NCI-H526 (cell line): Measurements from ENCODE around the gene CATSPERZ.
A peak's percentile ranks its signal among the peaks of the same experiment; 100 is the strongest.

ENCODE experiments used
- DNase-seq, 2 experiments: peaks; one replicate each; lab custom pipeline; 2025; lab: John Stamatoyannopoulos, UW

The CATSPERZ gene

DNA sequence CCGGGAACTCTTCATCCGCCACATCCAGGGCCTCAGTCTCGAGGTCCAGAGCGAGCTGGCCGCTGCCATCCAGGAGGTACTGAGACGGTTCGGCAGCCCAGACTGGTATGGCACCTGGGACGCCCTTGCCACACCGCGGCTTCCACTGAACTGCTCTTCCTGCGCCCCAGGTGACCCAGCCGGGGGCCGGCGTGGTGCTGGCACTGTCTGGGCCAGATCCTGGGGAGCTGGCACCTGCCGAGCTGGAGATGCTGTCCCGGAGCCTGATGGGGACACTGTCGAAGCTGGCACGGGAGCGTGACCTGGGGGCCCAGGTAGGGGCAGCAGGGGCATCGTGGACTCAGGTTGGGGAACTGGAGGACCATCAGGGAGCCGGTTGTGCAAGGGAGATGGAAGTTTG is 41.3 kb downstream of the CATSPERZ start:
- no peak for DNase-seq

DNA sequence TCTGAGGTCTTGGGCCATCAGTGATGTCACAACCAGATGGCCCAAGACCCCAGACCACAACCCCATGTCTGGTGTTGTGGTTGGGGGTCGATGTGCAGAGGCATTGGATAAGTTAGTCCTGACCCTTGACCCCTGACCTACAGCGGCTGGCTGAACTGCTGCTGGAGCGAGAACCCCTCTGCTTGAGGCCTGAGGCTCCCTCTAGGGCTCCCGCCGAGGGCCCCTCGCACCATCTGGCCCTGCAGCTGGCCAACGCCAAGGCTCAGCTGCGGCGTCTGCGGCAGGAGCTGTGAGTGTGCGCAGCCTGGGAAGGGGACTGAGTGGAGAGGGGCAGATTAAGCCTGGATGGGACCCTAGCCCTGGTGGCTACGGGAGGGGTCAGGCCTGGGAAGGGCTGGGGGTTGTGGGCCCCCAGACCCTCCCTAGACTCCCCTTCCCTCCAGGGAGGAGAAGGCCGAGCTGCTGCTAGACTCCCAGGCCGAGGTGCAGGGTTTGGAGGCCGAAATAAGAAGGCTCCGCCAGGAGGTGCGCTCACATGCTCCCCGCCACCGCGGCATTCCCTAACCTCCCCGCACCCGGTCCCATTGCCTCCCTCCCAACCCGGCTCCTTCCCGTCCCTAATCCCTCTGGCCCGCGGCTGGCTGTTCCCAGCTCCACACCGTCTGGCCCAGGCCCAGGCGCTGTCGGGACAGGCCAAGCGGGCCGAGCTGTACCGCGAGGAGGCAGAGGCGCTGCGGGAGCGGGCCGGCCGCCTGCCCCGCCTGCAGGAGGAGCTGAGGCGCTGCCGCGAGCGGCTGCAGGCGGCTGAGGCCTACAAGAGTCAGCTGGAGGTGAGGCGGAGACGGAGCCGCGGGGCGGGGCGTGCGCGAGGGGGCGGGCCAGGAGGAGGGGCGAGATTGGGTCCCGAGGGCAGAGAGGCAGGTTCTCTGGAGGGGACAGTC is 42.0 kb downstream of the CATSPERZ start:
- peak; percentile 70 to 95 for DNase-seq

DNA sequence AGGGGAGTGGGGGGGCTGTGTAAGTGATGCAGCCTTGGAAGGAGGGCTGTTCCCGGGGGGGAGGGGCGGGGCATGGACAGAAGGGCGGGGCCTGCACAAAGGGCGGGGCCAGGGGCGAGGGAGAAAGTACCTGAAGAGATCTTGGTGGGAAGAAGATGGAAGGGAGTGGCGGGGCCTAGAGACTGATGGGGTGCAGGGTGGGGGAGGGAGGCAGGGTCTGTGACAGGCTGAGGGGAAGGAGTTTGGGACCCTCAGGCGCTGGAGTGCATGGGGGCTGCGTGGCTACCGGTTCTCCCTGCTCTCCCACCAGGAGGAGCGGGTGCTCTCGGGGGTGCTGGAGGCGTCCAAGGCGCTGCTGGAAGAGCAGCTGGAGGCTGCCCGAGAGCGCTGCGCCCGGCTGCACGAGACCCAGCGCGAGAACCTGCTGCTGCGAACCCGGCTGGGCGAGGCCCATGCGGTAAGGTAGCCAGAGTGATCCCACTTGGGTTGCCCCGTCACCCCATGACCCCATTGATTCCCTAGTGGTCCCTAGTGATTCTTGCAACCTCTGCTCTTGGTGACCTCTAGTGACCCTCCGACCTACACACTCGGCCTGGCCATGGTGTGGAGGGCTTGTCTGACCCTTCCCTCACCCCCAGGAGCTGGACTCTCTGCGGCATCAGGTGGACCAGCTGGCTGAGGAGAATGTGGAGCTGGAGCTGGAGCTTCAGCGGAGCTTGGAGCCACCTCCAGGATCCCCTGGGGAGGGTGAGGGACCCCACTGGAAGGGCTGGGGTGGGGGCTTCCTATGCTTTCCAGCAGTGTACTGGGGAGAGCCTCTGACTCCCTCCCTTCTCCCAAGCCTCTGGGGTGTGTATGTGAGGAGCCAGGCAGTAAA is 42.9 kb downstream of the CATSPERZ start:
- DNase-seq = peak in 1 of 2 experiments; percentile 73

DNA sequence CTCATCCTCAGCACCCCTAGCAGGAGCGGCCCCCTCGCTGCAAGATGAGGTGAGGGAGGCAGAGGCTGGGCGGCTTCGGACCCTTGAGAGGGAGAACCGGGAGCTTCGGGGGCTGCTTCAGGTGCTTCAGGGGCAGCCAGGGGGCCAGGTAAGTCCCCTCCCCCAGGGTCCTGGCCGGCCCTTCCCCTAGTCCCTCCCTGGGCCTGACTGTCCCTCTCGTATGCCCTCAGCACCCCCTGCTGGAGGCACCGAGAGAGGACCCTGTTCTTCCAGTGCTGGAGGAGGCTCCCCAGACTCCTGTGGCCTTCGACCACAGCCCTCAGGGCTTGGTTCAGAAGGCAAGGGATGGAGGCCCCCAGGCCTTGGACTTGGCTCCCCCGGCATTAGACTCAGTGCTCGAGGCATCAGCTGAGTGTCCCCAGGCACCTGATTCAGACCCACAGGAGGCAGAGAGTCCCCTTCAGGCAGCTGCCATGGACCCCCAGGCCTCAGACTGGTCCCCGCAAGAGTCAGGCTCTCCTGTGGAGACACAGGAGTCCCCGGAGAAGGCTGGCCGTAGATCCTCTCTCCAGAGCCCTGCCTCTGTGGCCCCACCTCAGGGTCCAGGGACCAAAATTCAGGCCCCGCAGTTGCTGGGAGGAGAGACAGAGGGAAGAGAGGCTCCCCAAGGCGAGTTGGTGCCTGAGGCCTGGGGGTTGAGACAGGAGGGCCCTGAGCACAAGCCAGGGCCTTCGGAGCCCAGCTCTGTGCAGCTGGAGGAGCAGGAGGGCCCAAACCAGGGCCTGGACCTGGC is 43.8 kb downstream of the CATSPERZ start:
- peak; percentile 20 to 72 for DNase-seq

DNA sequence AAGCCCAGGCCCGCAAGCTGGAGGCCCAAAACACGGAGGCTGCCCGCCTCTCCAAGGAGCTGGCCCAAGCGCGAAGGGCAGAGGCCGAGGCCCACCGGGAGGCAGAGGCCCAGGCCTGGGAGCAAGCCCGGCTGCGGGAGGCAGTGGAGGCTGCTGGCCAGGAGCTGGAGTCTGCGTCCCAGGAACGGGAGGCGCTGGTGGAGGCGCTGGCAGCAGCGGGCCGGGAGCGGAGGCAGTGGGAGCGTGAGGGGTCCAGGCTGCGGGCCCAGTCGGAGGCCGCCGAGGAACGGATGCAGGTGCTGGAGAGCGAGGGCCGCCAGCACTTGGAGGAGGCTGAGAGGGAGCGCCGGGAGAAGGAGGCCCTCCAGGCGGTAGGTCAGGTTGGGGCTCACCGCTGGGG is 44.6 kb downstream of the CATSPERZ start:
- no peak for DNase-seq

DNA sequence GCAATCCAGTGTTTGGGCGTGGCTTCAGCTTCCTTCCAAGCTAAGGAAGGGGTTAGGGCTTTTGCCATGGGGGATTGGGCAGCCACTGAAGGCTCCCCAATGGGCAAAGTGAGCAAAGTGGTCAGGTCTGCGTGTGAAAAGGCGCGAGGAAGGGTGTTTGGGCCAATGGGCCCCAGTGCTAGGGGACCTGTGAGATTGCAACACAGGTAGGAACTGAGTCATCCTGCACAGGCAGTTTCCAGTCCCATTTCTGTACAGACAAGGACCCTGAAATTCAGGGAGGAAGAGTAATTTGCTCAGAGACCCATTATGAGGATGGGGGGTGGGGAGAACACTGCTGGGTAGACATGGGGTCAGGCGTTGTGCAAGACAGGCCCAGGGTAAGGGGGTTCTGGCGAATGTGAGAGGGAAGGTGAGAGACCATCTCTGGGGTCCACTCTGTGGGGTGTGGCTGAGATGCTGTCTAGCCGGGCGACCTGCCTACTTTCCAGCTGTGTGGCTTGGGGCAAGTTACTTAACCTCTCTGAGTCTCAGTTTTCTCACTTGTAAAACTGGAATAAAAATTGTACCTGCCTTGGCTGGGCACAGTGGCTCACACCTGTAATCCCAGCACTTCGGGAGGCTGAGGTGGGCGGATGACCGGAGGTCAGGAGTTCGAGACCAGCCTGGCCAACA is 47.2 kb downstream of the CATSPERZ start:
- DNase-seq = no peak

DNA sequence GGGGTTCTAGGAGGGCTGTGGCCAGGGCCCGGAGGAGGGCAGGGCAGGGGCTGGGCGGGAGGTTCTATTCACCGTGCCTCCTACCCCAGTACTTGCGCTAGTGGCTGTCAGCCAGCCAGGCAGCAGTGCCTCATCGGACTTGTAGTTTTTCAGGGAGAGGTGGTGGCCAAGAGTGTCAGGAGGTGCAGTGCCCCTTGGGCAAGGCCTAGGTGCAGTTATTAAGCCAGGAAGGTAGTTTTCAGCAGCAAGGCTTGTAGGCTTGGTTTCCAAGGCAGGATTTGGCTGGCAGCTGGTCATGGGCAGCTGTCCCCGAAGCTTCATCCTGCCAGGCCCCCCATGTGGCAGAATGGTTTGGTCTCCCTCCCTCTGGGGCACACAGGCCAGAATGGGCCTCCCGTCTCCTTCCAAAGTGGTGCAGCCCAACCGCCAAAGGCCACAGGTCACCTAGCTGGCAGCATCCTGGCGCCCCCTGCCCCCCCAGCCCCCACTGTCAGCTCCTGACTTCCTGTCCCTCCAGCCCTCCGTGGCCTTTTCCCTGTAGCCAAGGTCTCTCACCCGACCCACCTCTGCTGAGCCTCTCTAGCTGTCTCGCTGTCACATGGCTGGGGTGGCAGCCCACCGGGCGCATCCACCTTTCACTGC is 48.3 kb downstream of the CATSPERZ start:
- DNase-seq = peak in 1 of 2 experiments; percentile 53

DNA sequence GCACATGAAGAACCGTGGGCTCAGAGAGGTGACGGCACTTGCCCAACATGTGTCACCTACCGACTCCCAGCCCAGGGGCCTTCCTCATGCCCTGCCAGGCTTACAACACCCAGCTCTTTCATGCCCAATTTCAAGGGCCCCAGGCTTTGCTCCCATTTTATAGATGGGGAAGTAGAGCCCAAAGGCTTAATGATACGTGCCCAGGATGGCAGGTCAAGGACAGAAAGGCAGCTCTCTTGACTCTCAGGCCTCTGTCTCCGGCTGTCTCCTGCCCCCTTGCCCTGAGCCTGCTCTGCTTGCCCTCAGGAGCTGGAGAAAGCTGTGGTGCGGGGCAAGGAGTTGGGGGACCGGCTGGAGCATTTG is 48.8 kb downstream of the CATSPERZ start:
- no peak for DNase-seq

DNA sequence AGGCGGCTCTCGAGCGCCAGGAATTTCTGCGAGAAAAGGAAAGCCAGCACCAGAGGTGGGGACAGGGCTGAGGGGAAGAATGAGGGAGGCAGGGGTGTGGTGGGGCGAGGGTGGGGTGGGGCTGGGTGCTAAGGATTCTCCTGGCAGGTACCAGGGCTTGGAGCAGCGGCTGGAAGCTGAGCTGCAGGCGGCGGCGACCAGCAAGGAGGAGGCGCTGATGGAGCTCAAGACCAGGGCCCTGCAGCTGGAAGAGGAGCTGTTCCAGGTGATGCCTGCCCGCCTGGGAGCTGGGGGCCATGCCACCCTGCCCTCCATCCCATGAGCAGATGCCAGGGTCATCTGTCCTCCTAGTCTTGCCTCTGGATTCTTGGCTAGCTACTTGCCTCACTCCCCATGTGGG is 49.2 kb downstream of the CATSPERZ start:
- DNase-seq = no peak

DNA sequence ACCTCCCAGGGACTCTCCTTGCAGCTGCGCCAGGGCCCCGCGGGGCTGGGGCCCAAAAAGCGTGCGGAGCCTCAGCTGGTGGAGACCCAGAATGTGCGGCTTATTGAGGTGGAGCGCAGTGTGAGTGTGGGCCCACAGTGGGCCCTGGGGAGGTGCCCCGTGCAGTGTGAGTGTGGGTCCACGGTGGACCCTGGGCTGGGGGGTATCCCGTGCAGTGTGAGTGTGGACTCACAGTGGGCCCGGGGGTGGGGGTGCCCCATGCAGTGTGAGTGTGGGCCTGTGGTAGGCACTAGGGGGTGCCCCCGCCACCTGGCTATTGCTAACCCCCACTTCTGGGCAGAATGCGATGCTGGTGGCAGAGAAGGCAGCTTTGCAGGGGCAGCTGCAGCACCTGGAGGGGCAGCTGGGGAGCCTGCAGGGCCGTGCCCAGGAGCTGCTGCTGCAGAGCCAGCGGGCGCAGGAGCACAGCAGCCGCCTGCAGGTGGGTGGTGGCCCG is 51.0 kb downstream of the CATSPERZ start:
- no peak for DNase-seq

DNA sequence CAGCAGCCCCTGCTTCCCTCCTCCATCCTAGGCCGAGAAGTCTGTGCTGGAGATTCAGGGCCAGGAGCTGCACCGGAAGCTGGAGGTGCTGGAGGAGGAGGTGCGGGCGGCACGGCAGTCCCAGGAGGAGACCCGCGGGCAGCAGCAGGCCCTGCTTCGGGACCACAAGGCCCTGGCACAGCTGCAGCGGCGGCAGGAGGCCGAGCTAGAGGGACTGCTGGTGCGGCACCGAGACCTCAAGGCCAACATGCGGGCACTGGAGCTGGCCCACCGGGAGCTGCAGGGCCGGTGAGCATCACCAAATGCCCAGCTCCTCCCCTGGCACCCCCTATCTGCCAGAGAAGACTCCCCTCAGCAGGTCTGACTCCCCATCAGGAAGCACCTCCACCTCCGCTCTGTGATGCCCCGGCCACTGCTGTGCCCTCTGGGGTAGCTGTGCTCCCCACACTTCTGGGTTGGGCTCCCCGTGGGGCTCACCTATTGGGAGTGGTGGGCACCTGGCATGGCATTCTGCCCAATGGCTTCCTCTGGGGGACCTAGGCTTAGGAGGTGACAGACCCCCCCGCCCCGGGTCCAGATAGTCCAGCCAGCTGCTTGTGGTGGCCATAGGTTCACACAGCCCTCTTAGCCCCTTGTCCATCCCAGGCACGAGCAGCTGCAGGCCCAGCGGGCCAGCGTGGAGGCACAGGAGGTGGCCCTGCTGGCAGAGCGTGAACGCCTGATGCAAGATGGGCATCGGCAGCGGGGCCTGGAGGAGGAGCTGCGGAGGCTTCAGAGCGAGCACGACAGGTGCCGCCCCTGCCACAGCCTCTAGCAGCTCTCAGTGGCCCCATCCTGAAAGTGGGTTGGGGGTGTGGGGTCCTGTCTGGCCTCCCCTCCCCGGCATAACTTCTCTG is 52.2 kb downstream of the CATSPERZ start:
- no peak for DNase-seq

DNA sequence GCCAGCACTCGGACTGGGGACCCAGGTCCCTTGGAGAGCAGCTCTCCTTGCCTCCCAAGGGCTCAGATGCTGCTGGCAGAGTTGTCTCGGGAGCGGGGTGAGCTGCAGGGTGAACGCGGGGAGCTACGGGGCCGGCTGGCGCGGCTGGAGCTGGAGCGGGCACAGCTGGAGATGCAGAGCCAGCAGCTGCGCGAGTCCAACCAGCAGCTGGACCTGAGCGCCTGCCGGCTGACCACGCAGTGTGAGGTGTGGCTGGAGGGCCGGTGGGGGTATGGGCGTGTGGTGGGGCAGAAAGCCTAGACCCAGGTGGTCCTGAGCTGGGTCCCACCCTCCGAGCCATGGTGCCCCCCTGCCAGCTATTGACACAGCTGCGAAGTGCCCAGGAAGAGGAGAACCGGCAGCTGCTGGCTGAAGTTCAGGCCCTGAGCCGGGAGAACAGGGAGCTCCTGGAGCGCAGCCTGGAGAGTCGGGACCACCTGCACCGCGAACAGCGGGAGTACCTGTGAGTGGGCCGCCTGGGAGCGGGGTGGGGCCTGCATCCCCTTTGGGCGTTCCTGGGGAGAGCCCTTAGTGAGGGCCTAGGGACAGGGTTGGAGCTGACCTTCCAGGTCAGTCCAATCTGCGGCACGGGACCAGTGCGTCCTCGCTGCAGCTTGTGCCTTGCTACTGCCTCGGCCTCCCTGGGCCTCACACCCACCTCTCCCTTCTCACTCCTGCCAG is 53.0 kb downstream of the CATSPERZ start:
- no peak for DNase-seq

DNA sequence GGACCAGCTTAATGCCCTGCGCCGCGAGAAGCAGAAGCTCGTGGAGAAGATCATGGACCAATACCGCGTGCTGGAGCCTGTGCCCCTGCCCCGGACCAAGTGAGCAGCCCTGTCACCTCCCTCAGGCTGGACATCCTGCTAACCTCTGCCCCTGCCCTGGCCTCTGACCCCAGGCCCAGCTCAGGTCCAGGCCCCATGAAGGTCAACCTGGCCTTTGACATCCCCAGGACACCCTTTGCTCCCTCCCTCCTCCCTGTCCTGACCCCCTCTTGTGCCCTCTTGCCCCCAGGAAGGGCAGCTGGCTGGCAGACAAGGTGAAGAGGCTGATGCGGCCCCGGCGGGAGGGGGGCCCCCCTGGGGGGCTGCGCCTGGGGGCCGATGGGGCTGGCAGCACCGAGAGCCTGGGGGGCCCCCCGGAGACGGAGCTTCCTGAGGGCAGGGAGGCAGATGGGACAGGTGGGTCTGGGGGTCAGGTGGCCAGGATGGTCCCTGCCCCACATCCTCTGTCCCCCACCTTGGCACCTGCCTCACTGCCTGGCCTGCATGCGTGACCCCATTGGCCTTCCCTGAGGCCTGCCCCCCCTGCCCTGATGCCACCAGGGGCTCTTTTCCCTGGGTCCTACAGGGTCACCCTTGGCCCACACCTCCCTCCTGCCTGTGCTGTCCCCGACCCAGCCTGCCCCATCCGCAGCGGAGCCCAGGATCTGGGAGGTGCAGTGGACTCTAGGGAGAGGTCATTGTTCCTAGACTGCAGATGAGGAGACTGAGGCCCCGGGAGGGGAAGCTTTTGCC is 53.8 kb downstream of the CATSPERZ start:
- no peak for DNase-seq
